HG03565 (cell line): Measurements from ENCODE around the gene SLC5A11.
"Not testable (repeated sequence)": the region's sequence is repeated elsewhere in the genome, so short reads cannot be mapped to it uniquely, and the experiment has no call there.

Experiments
- ATAC-seq: cut with Tn5 transposase; IDR thresholded peaks from one replicate; pipeline ENCODE4 v1.9.1; 2021; ENCODE audit warnings: mild to moderate bottlenecking, moderate library complexity; ENCODE audit not compliant: unreplicated experiment

Gene SLC5A11

DNA sequence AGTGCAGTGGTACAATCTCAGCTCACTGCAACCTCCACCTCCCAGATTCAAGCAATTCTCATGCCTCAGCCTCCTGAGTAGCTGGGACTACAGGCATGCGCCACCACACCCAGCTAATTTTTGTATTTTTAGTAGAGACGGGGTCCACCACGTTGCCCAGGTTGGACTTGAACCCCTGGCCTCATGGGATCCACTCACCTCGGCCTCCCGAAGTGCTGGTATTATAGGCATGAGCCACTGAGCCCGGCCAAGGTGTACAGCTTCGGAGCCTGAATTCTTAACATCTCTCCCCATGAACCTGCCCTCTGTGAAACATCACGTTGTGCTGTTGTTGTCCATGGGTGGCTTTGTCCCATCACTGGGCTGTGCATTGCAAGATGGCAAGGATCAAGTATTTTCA, 11.1 kb downstream of the SLC5A11 start:
- ATAC-seq: not testable (repeated sequence)

- ATAC-seq: no peak
Observed at GRCh38 chr16:24858219-24859041, 12.7 kb downstream of the SLC5A11 start.

DNA sequence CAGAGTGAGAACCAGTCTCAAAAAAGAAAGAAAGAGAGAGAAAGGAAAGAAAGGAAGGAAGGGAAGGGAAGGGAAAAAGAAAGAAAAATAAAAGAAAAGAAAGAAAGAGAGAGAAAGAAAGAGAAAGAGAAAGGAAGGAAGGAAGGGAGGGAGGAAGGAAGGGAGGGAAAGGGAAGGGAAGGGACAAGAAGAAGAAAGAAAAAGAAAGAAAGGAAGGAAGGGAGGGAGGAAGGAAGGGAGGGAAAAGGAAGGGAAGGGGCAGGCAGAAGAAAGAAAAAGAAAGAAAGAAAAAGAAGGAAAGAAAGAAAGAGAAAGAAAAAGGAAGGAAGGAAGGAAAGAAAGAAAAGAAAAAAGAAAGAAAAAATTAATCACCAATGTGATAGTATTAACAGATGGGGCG, 15.7 kb downstream of the SLC5A11 start:
- no peak for ATAC-seq

DNA sequence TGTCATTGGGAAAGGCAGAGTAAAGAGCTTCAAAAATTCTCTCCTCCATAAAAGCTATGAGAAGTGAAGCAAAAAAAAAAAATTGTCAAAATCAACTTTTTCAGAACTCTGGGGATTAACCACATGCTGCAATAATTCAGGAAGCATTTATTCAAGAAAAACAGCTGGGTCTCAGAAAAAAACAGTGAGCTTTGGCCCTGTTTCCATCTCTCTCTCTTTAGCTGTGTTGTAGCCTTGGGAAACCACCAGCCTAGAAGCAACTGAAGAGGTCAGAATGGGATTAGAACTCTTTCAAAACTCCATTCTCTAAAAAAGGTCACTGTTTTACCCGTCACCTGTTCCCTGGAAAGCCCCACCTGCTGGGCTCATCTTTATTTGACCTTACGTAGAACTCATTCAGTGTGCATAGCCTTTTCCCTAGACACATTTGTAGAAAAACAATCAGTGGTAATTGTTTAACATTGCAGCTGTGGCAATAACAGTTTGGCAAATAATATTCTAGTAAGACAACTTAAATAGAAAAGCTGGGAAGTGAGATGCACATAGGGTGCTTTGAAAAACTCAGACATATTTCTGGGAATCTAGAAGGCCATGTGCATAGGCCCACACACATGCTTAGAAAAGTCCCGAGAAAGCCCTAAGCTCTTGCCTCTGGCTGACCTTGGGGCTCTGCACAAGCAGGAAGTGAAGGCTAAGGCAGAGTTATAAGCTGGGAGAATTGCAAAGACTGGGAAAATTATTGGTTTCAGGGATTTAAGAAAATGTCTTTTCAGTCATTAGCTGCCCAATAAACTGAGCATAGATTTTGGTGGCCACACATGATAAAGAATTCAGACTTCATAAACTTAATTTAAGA, 18.0 kb downstream of the SLC5A11 start:
- ATAC-seq: no peak

DNA sequence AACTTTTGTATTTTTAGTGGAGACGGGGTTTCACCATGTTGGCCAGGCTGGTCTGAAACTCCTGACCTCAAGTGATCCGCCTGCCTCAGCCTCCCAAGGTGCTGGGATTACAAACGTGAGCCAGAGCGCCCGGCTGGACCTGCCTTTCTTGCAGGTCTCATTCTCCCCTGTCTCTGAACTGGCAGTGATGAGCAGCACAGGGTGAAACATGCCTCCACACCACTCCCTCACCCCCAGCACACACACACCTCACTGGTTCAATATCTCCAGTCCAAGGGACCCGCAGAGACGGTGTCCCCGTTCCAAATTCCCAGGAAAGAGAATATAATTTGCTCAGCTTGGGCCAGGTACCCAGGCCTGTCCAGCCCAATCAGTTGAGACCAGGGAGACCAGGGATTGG, 23.3 kb downstream of the SLC5A11 start:
- ATAC-seq: no peak

GRCh38 chr16:24871891-24872290, 26.1 kb downstream of the SLC5A11 start:
- no peak for ATAC-seq

DNA sequence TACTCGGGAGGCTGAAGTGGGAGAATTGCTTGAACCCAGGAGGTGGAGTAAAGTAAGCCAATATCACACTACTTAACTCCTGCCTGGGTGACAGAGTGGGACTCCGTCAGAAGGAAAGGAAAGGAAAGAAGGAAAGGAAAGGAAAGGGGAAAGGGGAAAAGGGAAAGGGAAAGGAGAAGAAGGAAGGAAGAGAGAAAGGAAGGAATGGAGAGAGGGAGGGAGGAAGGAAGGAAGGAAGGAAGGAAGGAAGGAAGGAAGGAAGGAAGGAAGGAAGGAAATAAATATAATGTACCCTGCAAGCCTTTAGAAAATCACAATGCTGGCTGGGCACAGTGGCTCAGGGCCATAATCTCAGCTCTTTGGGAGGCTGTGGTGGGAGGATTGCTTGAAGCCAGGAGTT, 27.3 kb downstream of the SLC5A11 start:
- no peak for ATAC-seq

DNA sequence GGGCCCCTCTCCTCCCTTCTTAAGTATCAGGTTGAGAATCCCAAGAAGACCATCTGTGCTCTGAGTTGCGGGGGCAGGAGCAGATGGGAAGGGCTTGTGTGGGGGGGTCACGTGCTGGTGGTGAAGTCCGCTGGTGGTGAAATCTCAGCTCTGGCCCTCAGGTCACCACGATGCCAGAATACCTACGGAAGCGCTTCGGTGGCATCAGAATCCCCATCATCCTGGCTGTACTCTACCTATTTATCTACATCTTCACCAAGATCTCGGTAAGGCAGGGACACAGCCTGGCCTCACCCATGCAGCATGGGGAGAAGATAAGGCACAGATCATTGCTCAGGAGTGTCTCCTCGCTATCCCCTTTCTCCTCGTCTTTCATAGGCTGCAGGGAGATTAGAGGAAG, 29.7 kb downstream of the SLC5A11 start:
- no peak for ATAC-seq

- no peak for ATAC-seq
Observed at GRCh38 chr16:24876231-24876630, 30.5 kb downstream of the SLC5A11 start.

- no peak for ATAC-seq
Observed at GRCh38 chr16:24879684-24880083, 33.9 kb downstream of the SLC5A11 start.

GRCh38 chr16:24883714-24884151, 38.0 kb downstream of the SLC5A11 start:
- ATAC-seq: no peak

- ATAC-seq: no peak
Observed at GRCh38 chr16:24887472-24887871, 41.7 kb downstream of the SLC5A11 start.

DNA sequence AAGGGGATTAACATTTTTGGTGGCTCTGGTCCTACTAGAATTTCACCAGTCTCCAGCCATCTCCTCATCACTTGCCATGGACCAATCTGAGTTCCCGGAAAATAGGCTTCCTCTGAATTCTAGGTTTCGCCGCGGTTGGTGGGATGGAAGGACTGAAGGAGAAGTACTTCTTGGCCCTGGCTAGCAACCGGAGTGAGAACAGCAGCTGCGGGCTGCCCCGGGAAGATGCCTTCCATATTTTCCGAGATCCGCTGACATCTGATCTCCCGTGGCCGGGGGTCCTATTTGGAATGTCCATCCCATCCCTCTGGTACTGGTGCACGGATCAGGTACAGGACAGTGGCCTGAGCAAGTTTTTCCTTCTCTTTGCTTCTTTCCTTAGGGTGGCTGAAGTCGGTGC, 45.0 kb downstream of the SLC5A11 start:
- ATAC-seq: no peak

DNA sequence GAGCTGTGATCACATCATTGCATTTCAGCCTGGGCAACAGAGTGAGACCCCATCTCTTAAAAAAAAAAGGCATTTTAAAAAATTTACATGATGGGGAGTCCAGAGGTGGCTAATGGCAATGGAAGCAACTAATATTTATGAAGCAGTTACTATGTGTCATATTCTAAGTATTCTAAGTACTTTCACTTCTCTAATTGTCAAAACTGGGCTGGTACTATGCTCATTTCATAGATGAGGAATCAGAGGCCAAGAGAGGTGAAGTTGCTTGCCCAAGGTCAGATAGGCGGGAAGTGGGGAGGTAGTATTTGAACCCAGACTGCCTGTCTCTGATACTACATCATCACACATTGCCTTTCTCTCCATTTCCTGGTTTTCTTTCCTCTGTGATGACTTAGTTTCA, 50.7 kb downstream of the SLC5A11 start:
- ATAC-seq: no peak

DNA sequence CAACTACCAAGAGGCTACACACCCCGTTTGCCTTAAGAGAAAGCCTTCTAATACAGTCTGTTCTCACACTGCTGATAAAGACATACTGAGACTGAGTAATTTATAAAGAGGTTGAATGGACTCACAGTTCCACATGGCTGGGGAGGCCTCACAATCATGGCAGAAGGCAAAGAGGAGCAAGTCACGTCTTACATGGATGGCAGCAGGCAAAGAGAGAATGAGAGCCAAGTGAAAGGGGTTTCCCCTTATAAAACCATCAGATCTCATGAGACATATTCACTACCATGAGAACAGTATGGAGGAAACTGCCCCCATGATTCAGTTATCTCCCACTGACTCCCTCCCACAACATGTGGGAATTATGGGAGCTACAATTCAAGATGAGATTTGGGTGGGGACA, 51.8 kb downstream of the SLC5A11 start:
- not testable (repeated sequence) for ATAC-seq

GRCh38 chr16:24900230-24900629, 54.5 kb downstream of the SLC5A11 start:
- no peak for ATAC-seq

- ATAC-seq: no peak
Observed at GRCh38 chr16:24906199-24906808, 60.5 kb downstream of the SLC5A11 start.

DNA sequence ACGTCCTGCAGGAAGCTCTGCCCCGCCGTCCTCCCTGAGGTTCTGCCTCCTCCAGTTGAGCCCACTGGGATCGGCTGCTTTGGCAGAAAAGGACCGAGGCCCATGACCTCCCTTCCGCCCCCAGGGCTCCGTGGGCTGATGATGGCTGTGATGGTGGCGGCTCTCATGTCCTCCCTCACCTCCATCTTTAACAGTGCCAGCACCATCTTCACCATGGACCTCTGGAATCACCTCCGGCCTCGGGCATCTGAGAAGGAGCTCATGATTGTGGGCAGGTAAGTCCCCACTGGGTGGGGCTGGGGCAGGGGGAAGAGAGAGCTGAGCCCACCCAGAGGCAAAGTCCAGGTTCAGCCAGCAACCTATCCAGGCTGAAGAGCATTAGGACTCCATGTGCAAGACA, 61.1 kb downstream of the SLC5A11 start:
- no peak for ATAC-seq

DNA sequence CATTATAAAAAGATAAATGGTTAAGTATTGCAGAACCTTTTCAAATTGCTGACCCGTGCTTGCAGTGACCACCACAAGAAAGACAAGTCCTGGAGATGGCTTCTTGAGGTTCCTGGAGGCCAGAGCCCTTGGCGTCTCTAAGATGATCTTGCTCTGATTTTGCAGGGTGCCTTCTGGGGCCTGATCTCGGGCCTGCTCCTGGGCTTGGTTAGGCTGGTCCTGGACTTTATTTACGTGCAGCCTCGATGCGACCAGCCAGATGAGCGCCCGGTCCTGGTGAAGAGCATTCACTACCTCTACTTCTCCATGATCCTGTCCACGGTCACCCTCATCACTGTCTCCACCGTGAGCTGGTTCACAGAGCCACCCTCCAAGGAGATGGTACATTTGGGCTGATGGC, 63.0 kb downstream of the SLC5A11 start:
- no peak for ATAC-seq

DNA sequence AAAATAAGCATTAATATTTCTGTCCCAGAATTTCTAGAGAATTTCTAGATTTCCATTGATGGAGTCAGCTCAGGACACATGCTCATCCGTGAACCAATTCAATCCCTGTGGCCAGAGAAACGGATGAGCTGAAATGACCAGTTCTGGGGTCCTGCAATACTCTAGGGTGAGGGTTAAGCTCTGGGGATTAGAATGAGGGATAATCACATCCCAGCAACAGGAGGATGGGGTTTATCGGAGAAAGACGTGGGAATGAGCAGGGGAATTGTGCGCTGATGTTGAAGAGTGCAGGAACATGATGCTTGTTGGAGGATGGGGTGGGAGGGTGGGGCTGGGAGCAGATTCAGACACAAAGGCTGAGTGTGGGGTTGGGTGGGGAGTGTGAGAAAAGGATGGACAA, 64.1 kb downstream of the SLC5A11 start:
- ATAC-seq: no peak

- ATAC-seq: no peak
Observed at GRCh38 chr16:24915019-24915418, 69.3 kb downstream of the SLC5A11 start.

GRCh38 chr16:24915576-24915975, 69.8 kb downstream of the SLC5A11 start:
- ATAC-seq: no peak
